Smooth muscle cell (in vitro differentiated cells): ENCODE measurements around the gene S100A9. TPM values are rescaled to one million over a fixed set of nuclear protein-coding genes. Genes with fewer than 3 reads are reported as not detected.

Experiments
- DNase-seq: peaks from one replicate; lab custom pipeline; 2025; ENCODE audit not compliant: unreplicated experiment; lab: John Stamatoyannopoulos, UW
- H2AFZ ChIP-seq: fragments of 200-600 bp; sonication (generic); 2 replicates; pipeline ENCODE4 v1.6.0; 2016; ENCODE audit warnings: antibody characterized with exemption, low read depth, mild to moderate bottlenecking
- H3F3A ChIP-seq: fragments of 200-600 bp; sonication (generic); 2 replicates; pipeline ENCODE4 v1.6.0; 2017; ENCODE audit warnings: antibody characterized with exemption, low read depth
- H3K27ac ChIP-seq: fragments of 200-600 bp; sonication (generic); 2 replicates; pipeline ENCODE4 v1.5.1; 2016; ENCODE audit warnings: low read depth, mild to moderate bottlenecking
- H3K27me3 ChIP-seq: fragments of 200-600 bp; sonication (generic); 2 replicates; pipeline ENCODE4 v1.6.1; 2016; ENCODE audit warnings: low read depth, mild to moderate bottlenecking
- H3K36me3 ChIP-seq: fragments of 200-600 bp; sonication (generic); 2 replicates; pipeline ENCODE4 v1.5.1; 2016; ENCODE audit warnings: low read depth
- H3K4me1 ChIP-seq: fragments of 200-600 bp; sonication (generic); 2 replicates; pipeline ENCODE4 v1.5.1; 2016; ENCODE audit warnings: low read depth
- H3K4me2 ChIP-seq: fragments of 200-600 bp; sonication (generic); 2 replicates; pipeline ENCODE4 v1.6.0; 2016; ENCODE audit warnings: mild to moderate bottlenecking
- H3K4me3 ChIP-seq: fragments of 200-600 bp; sonication (generic); 2 replicates; pipeline ENCODE4 v1.5.1; 2016; ENCODE audit warnings: mild to moderate bottlenecking
- H3K79me2 ChIP-seq: fragments of 200-600 bp; sonication (generic); 2 replicates; pipeline ENCODE4 v1.6.0; 2016; ENCODE audit warnings: low read depth, mild to moderate bottlenecking
- H3K9ac ChIP-seq: fragments of 200-600 bp; sonication (generic); 2 replicates; pipeline ENCODE4 v1.6.0; 2016; ENCODE audit warnings: low read depth
- H3K9me3 ChIP-seq: fragments of 200-600 bp; sonication (generic); replicated peaks from 2 replicates; pipeline ENCODE4 v1.5.1; 2016; ENCODE audit warnings: low read depth
- H4K20me1 ChIP-seq: fragments of 200-600 bp; sonication (generic); 2 replicates; pipeline ENCODE4 v1.6.0; 2016; ENCODE audit warnings: low read depth
- CTCF ChIP-seq: fragments of 200-600 bp; sonication (generic); IDR thresholded peaks from 2 replicates; pipeline ENCODE4 v1.5.1; 2017; ENCODE audit warnings: borderline replicate concordance, mild to moderate bottlenecking, antibody characterized with exemption; ENCODE audit not compliant: insufficient read depth, poor library complexity, severe bottlenecking
- WGBS: methylation state at CpG from one replicate; pipeline ENCODE4 v1.1.7; 2016; ENCODE audit warnings: low lambda C conversion rate; 5-methylcytosine and 5-hydroxymethylcytosine counted together
- polyA plus RNA-seq: library from polyadenylated mRNA; unstranded; fragments of >200 nt; fragmentation: Nextera tagmentation; extraction: Ambion mirVana; gene quantifications from 2 replicates; pipeline ENCODE4 v1.2.1, GENCODE V29; 2016
- total RNA-seq: library from RNA; depleted of rRNA; stranded (reverse); fragments of >200 nt; gene quantifications from 2 replicates; pipeline ENCODE4 v1.2.3, GENCODE V29; 2014

The S100A9 gene
- total and polyA plus RNA-seq, 2 experiments from 2014 or later = 81.9 to 197 TPM

DNA sequence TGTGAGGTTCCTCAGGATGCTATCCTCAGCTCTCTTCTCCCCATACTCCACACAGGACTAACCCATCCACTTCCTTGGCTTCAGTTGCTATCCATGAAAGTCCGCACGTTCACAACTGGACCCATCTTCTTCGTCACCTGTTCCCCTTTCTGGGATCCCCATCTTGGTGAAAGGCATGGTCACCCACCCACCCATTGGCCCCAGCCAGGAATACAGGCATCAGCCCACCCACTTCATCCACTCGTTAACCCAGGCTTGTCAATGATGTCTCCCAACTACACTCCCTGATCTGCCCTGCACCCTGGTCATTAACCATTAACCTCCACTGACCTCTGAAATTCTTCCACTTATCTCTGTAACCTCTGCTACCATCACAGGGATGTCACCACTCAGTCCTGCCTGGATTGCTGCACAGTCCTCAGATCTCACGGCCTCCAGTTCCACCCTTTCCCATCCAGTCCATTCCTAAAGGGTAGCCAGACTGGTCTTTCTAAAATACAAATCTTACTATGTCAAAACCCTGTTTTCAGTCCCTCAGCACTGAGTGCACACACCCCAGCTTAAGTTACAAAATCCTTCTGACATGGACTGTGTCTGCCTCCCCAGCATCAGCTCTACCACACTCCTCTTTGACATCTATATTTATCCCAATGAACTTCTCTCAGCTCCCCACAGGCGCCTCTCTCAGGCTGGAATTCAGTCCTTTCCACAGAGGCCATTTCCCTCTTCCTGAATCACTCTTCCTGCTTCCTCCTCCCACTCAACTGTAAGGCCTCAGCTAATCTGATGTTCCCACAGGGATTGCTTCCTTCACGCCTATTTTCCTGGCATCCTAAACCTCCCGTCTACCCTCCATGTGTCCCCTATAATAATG, 19.4 kb upstream of the S100A9 start:
- no peaks in the 10 kb centered on the region for H3K4me1 ChIP-seq
- no peaks in the 10 kb centered on the region for H3K27me3 ChIP-seq
- no peaks in the 10 kb centered on the region for H3K79me2 ChIP-seq
- H3K4me3 ChIP-seq = no peak overlapping the region
- no peak overlapping the region for H3K9ac ChIP-seq
- no peak overlapping the region for H3K27ac ChIP-seq
- H4K20me1 ChIP-seq = no peaks in the 10 kb centered on the region
- H2AFZ ChIP-seq = no peak overlapping the region
- H3K36me3 ChIP-seq = no peaks in the 10 kb centered on the region
- no peaks in the 10 kb centered on the region for H3K9me3 ChIP-seq
- TF ChIP-seq CTCF = no peak
- H3F3A ChIP-seq = no peaks in the 10 kb centered on the region
- no peak for DNase-seq
- H3K4me2 ChIP-seq = no peak overlapping the region
- WGBS = 78% methylated on average over 8 of the region's 8 CpGs

- TF ChIP-seq CTCF = no peak
Observed at GRCh38 chr1:153339802-153340201, 17.9 kb upstream of the S100A9 start.

GRCh38 chr1:153340356-153340755, 17.3 kb upstream of the S100A9 start:
- no peak overlapping the region for H3K4me3 ChIP-seq
- H3K9ac ChIP-seq = no peak overlapping the region
- no peaks in the 10 kb centered on the region for H3K79me2 ChIP-seq
- H3K4me1 ChIP-seq = no peaks in the 10 kb centered on the region
- H4K20me1 ChIP-seq = no peaks in the 10 kb centered on the region
- H3K36me3 ChIP-seq = no peaks in the 10 kb centered on the region
- H3K27me3 ChIP-seq = no peaks in the 10 kb centered on the region
- no peak for TF ChIP-seq CTCF
- no peak overlapping the region for H2AFZ ChIP-seq
- WGBS = 87% methylated on average over 10 of the region's 10 CpGs
- H3F3A ChIP-seq = no peaks in the 10 kb centered on the region
- H3K9me3 ChIP-seq = no peaks in the 10 kb centered on the region
- H3K4me2 ChIP-seq = no peak overlapping the region
- H3K27ac ChIP-seq = no peak overlapping the region
- no peak for DNase-seq

More at GRCh38 chr1:153339802-153340201, 17.9 kb upstream of the S100A9 start:
- DNase-seq = no peak
- Histone ChIP-seq H3K27me3 (no peaks in the 10 kb centered on the region), H3F3A (no peaks in the 10 kb centered on the region), H2AFZ (no peak overlapping the region), H3K4me1 (no peaks in the 10 kb centered on the region), H3K9ac (no peak overlapping the region), H3K79me2 (no peaks in the 10 kb centered on the region), H3K36me3 (no peaks in the 10 kb centered on the region), H3K4me2 (no peak overlapping the region), H3K27ac (no peak overlapping the region), H3K4me3 (no peak overlapping the region), H3K9me3 (no peaks in the 10 kb centered on the region), H4K20me1 (no peaks in the 10 kb centered on the region)
- 71% methylated on average over 6 of the region's 6 CpGs for WGBS
